SK-N-SH treated with all-trans-retinoic acid at 6 μM for 48 hours (cell line): ENCODE results near the gene PDGFB.
A peak's percentile ranks its signal among the peaks of the same experiment; 100 is the strongest.

ENCODE experiments used
- ATAC-seq: fragments of 200-7000 bp; cut with Tn5 transposase; 3 replicates; pipeline ENCODE4 v1.9.1; 2020; ENCODE audit warnings: mild to moderate bottlenecking, moderate library complexity
- BACH2 ChIP-seq: fragments of 250-450 bp; sonication (Bioruptor Pico); IDR thresholded peaks from 2 replicates; pipeline ENCODE4 v1.9.0; 2021; ENCODE audit warnings: mild to moderate bottlenecking, borderline replicate concordance
- CREB5 ChIP-seq: fragments of 250-450 bp; sonication (Bioruptor Pico); IDR thresholded peaks from 2 replicates; pipeline ENCODE4 v1.5.1; 2020; ENCODE audit warnings: low read depth, mild to moderate bottlenecking, moderate library complexity
- ESRRG ChIP-seq: fragments of 250-450 bp; sonication (Bioruptor Pico); IDR thresholded peaks from 2 replicates; pipeline ENCODE4 v1.6.1; 2021; ENCODE audit warnings: mild to moderate bottlenecking
- ISL1 ChIP-seq: fragments of 250-450 bp; sonication (Bioruptor Pico); IDR thresholded peaks from 2 replicates; pipeline ENCODE4 v2.1.2; 2022; ENCODE audit warnings: mild to moderate bottlenecking, moderate library complexity
- OSR1 ChIP-seq: fragments of 250-450 bp; sonication (Bioruptor Pico); IDR thresholded peaks from 2 replicates; pipeline ENCODE4 v1.8.0; 2022; ENCODE audit warnings: moderate library complexity, mild to moderate bottlenecking, inconsistent platforms
- PATZ1 ChIP-seq: fragments of 250-450 bp; sonication (Bioruptor Pico); IDR thresholded peaks from 2 replicates; pipeline ENCODE4 v1.8.0; 2020; ENCODE audit warnings: mild to moderate bottlenecking, moderate library complexity, borderline replicate concordance
- PPARA ChIP-seq: fragments of 250-450 bp; sonication (Bioruptor Pico); IDR thresholded peaks from 2 replicates; pipeline ENCODE4 v1.5.0; 2020; ENCODE audit warnings: mild to moderate bottlenecking, borderline replicate concordance
- RARB ChIP-seq: fragments of 250-450 bp; sonication (Bioruptor Pico); IDR thresholded peaks from 2 replicates; pipeline ENCODE4 v1.8.0; 2021; ENCODE audit warnings: mild to moderate bottlenecking, moderate library complexity
- TCF4 ChIP-seq: fragments of 250-450 bp; sonication (Bioruptor Pico); IDR thresholded peaks from 2 replicates; pipeline ENCODE4 v1.8.0; 2021; ENCODE audit warnings: mild to moderate bottlenecking, moderate library complexity, borderline replicate concordance
- TOX ChIP-seq: fragments of 250-450 bp; sonication (Bioruptor Pico); IDR thresholded peaks from 2 replicates; pipeline ENCODE4 v1.8.0; 2021; ENCODE audit warnings: mild to moderate bottlenecking, moderate library complexity, borderline replicate concordance
- ZC3H10 ChIP-seq: fragments of 250-450 bp; sonication (Bioruptor Pico); IDR thresholded peaks from 2 replicates; pipeline ENCODE4 v1.5.1; 2021; ENCODE audit warnings: mild to moderate bottlenecking, moderate library complexity
- ZFP3 ChIP-seq: fragments of 250-450 bp; sonication (Bioruptor Pico); IDR thresholded peaks from 2 replicates; pipeline ENCODE4 v1.5.0; 2020; ENCODE audit warnings: mild to moderate bottlenecking, moderate library complexity
- ZFP30 ChIP-seq: fragments of 450-650 bp; formaldehyde crosslinking; IDR thresholded peaks from 2 replicates; pipeline ENCODE4 v1.5.0; 2022; ENCODE audit warnings: mild to moderate bottlenecking, moderate library complexity
- ZNF565 ChIP-seq: fragments of 450-650 bp; formaldehyde crosslinking; conservative IDR thresholded peaks from 2 replicates; pipeline ENCODE4 v1.5.0; 2020; ENCODE audit warnings: low read depth, mild to moderate bottlenecking, moderate library complexity
- ZNF8 ChIP-seq: fragments of 450-650 bp; formaldehyde crosslinking; IDR thresholded peaks from 2 replicates; pipeline ENCODE4 v1.5.0; 2020; ENCODE audit warnings: mild to moderate bottlenecking, moderate library complexity
- TF ChIP-seq, protein P1 (sequence below): fragments of 250-450 bp; sonication (Bioruptor Pico); IDR thresholded peaks from 2 replicates; pipeline ENCODE4 v1.5.1; 2021; ENCODE audit warnings: mild to moderate bottlenecking, moderate library complexity
- TF ChIP-seq, protein P2 (sequence below): fragments of 250-450 bp; sonication (Bioruptor Pico); IDR thresholded peaks from 2 replicates; pipeline ENCODE4 v1.5.0; 2020; ENCODE audit warnings: mild to moderate bottlenecking, moderate library complexity
- TF ChIP-seq, protein P3 (sequence below): fragments of 250-450 bp; sonication (Bioruptor Pico); IDR thresholded peaks from 2 replicates; pipeline ENCODE4 v1.8.0; 2021; ENCODE audit warnings: low read depth, mild to moderate bottlenecking, moderate library complexity, borderline replicate concordance

PDGFB gene

GRCh38 chr22:39280250-39280649 is 35.5 kb upstream of the PDGFB start (continued):
- TF ChIP-seq PATZ1 (CRISPR knock-in tag) (no peak), TCF4 (CRISPR knock-in tag) (no peak), ZFP30 (CRISPR knock-in tag) (no peak)
- TF ChIP-seq, protein P1, sequence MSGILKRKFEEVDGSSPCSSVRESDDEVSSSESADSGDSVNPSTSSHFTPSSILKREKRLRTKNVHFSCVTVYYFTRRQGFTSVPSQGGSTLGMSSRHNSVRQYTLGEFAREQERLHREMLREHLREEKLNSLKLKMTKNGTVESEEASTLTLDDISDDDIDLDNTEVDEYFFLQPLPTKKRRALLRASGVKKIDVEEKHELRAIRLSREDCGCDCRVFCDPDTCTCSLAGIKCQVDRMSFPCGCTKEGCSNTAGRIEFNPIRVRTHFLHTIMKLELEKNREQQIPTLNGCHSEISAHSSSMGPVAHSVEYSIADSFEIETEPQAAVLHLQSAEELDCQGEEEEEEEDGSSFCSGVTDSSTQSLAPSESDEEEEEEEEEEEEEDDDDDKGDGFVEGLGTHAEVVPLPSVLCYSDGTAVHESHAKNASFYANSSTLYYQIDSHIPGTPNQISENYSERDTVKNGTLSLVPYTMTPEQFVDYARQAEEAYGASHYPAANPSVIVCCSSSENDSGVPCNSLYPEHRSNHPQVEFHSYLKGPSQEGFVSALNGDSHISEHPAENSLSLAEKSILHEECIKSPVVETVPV (CRISPR knock-in tag) = no peak

- TF ChIP-seq BACH2 (CRISPR knock-in tag) (no peak), RARB (CRISPR knock-in tag) (no peak), OSR1 (CRISPR knock-in tag) (no peak), TOX (no peak), TCF4 (CRISPR knock-in tag) (no peak), ZNF8 (no peak), CREB5 (CRISPR knock-in tag) (no peak)
- TF ChIP-seq, protein P1 (CRISPR knock-in tag) = no peak
- ATAC-seq = no peak
Measured at GRCh38 chr22:39279170-39279850, 34.5 kb upstream of the PDGFB start.

- peak; percentile 69 for ATAC-seq
- TF ChIP-seq ZFP3 (CRISPR knock-in tag) = no peak
- no peak for TF ChIP-seq TOX
- TF ChIP-seq TCF4 (CRISPR knock-in tag) = no peak
- TF ChIP-seq, protein P2, sequence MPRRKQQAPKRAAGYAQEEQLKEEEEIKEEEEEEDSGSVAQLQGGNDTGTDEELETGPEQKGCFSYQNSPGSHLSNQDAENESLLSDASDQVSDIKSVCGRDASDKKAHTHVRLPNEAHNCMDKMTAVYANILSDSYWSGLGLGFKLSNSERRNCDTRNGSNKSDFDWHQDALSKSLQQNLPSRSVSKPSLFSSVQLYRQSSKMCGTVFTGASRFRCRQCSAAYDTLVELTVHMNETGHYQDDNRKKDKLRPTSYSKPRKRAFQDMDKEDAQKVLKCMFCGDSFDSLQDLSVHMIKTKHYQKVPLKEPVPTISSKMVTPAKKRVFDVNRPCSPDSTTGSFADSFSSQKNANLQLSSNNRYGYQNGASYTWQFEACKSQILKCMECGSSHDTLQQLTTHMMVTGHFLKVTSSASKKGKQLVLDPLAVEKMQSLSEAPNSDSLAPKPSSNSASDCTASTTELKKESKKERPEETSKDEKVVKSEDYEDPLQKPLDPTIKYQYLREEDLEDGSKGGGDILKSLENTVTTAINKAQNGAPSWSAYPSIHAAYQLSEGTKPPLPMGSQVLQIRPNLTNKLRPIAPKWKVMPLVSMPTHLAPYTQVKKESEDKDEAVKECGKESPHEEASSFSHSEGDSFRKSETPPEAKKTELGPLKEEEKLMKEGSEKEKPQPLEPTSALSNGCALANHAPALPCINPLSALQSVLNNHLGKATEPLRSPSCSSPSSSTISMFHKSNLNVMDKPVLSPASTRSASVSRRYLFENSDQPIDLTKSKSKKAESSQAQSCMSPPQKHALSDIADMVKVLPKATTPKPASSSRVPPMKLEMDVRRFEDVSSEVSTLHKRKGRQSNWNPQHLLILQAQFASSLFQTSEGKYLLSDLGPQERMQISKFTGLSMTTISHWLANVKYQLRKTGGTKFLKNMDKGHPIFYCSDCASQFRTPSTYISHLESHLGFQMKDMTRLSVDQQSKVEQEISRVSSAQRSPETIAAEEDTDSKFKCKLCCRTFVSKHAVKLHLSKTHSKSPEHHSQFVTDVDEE (CRISPR knock-in tag) = no peak
- no peak for TF ChIP-seq ZC3H10 (CRISPR knock-in tag)
- no peak for TF ChIP-seq ESRRG (CRISPR knock-in tag)
- TF ChIP-seq CREB5 (CRISPR knock-in tag) = no peak
- TF ChIP-seq RARB (CRISPR knock-in tag) = no peak
- no peak for TF ChIP-seq PPARA (CRISPR knock-in tag)
- no peak for TF ChIP-seq ZNF565 (CRISPR knock-in tag)
- TF ChIP-seq ZFP30 (CRISPR knock-in tag) = no peak
- TF ChIP-seq, protein P3, sequence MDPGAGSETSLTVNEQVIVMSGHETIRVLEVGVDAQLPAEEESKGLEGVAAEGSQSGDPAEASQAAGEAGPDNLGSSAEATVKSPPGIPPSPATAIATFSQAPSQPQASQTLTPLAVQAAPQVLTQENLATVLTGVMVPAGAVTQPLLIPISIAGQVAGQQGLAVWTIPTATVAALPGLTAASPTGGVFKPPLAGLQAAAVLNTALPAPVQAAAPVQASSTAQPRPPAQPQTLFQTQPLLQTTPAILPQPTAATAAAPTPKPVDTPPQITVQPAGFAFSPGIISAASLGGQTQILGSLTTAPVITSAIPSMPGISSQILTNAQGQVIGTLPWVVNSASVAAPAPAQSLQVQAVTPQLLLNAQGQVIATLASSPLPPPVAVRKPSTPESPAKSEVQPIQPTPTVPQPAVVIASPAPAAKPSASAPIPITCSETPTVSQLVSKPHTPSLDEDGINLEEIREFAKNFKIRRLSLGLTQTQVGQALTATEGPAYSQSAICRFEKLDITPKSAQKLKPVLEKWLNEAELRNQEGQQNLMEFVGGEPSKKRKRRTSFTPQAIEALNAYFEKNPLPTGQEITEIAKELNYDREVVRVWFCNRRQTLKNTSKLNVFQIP (CRISPR knock-in tag) = no peak
- TF ChIP-seq ISL1 (CRISPR knock-in tag) = no peak
- TF ChIP-seq, protein P1 (CRISPR knock-in tag) = no peak
- TF ChIP-seq BACH2 (CRISPR knock-in tag) = no peak
Measured at GRCh38 chr22:39278040-39278439, 33.3 kb upstream of the PDGFB start.
